Keratinocyte (primary cell): Measurements from ENCODE around the gene MIPOL1. TPM values are rescaled to one million over a fixed set of nuclear protein-coding genes. Genes with fewer than 3 reads are reported as not detected.

Experiments
- DNase-seq: peaks from one replicate; pipeline ENCODE4 v3.0.0-alpha.2; 2011; ENCODE audit warnings: low read depth, missing footprints, low spot score
- FAIRE-seq: peaks from 2 replicates; lab custom pipeline; 2011; peaks lifted over from hg19 to GRCh38; lab: Jason Lieb, UNC
- H2AFZ ChIP-seq: 2 replicates; pipeline ENCODE4 v1.6.0; 2012; ENCODE audit warnings: low read length, control low read depth, inconsistent platforms; ENCODE audit not compliant: control insufficient read depth
- H3K27ac ChIP-seq: 2 replicates; pipeline ENCODE4 v1.5.1; 2011; ENCODE audit warnings: low read length; ENCODE audit not compliant: control insufficient read depth, insufficient read depth
- H3K27me3 ChIP-seq: 3 replicates; pipeline ENCODE4 v1.6.0; 2011; ENCODE audit warnings: low read length; ENCODE audit not compliant: control insufficient read depth, insufficient read depth; ENCODE audit errors: extremely low read depth
- H3K36me3 ChIP-seq, 2 experiments: 2 replicates in 1 of 2; 3 replicates in 1 of 2; pipeline ENCODE4 v1.5.1; 2011; ENCODE audit warnings: low read length in 2 of 2, mild to moderate bottlenecking in 1 of 2; ENCODE audit not compliant: control insufficient read depth in 2 of 2, insufficient read depth in 2 of 2; ENCODE audit errors: extremely low read depth in 1 of 2
- H3K4me1 ChIP-seq: 3 replicates; pipeline ENCODE4 v1.5.1; 2011; ENCODE audit warnings: low read length; ENCODE audit not compliant: control insufficient read depth, insufficient read depth; ENCODE audit errors: extremely low read depth
- H3K4me2 ChIP-seq: 3 replicates; pipeline ENCODE4 v1.6.0; 2011; ENCODE audit warnings: low read depth, low read length; ENCODE audit not compliant: control insufficient read depth, insufficient read depth; ENCODE audit errors: extremely low read depth
- H3K4me3 ChIP-seq, 3 experiments: fragments of 200-600 bp in 1 of 3; sonication (generic) in 1 of 3; 2 replicates in 2 of 3; 3 replicates in 1 of 3; pipeline ENCODE4 v1.5.1; 2011 to 2016; ENCODE audit warnings: low read length in 3 of 3, mild to moderate bottlenecking in 3 of 3, control low read depth in 2 of 3, inconsistent platforms in 1 of 3, low read depth in 1 of 3, mixed read lengths in 1 of 3, mixed run types in 1 of 3, moderate library complexity in 1 of 3; ENCODE audit not compliant: control insufficient read depth in 2 of 3, insufficient read depth in 2 of 3; ENCODE audit errors: extremely low read depth in 1 of 3
- H3K79me2 ChIP-seq: 2 replicates; pipeline ENCODE4 v1.6.0; 2012; ENCODE audit warnings: low read length; ENCODE audit not compliant: control insufficient read depth, insufficient read depth
- H3K9ac ChIP-seq: 3 replicates; pipeline ENCODE4 v1.6.0; 2011; ENCODE audit warnings: low read length; ENCODE audit not compliant: control insufficient read depth, insufficient read depth; ENCODE audit errors: extremely low read depth
- H3K9me1 ChIP-seq: 3 replicates; pipeline ENCODE4 v1.6.0; 2011; ENCODE audit warnings: low read length; ENCODE audit not compliant: control insufficient read depth, insufficient read depth; ENCODE audit errors: extremely low read depth
- H3K9me3 ChIP-seq: 2 replicates; pipeline ENCODE4 v1.5.1; 2012; ENCODE audit warnings: low read depth, low read length; ENCODE audit not compliant: control insufficient read depth
- H4K20me1 ChIP-seq: 3 replicates; pipeline ENCODE4 v1.6.0; 2011; ENCODE audit warnings: low read length; ENCODE audit not compliant: control insufficient read depth, insufficient read depth; ENCODE audit errors: extremely low read depth
- CTCF ChIP-seq, 3 experiments: IDR thresholded peaks in 1 of 3; conservative IDR thresholded peaks in 1 of 3; optimal IDR thresholded peaks in 1 of 3; 2 replicates in 2 of 3; 3 replicates in 1 of 3; pipeline versions ENCODE3 to v1.5.1; 2011; ENCODE audit warnings: low read length in 3 of 3, mild to moderate bottlenecking in 3 of 3, moderate library complexity in 2 of 3, control low read depth in 1 of 3, inconsistent platforms in 1 of 3; ENCODE audit not compliant: insufficient read depth in 2 of 3; ENCODE audit errors: extremely low read depth in 1 of 3
- EZH2 ChIP-seq: IDR thresholded peaks from one replicate; pipeline ENCODE4 v1.6.1; 2012; ENCODE audit warnings: inconsistent platforms, mild to moderate bottlenecking, low read length, moderate library complexity
- dilution Hi-C: fragments of 300-500 bp; cut with MboI; formaldehyde crosslinking; loops from one replicate; pipeline ENCODE4 v1.7.0; 2020; ENCODE audit warnings: low sequenced_read_pairs; ENCODE audit not compliant: extremely low pct_ligation_motif_present
- polyA plus RNA-seq, 5 experiments: library from polyadenylated mRNA; depleted of rRNA in 3 of 5; stranded (reverse) in 3 of 5; stranded (forward) in 1 of 5; unstranded in 1 of 5; fragments of >200 nt; gene quantifications; 1 replicate in 1 of 5; 2 replicates in 3 of 5; 3 replicates in 1 of 5; pipeline versions ENCODE4 v1.2.1 to v1.2.3, GENCODE V29; 2011 to 2012; ENCODE audit warnings: missing spikeins in 2 of 5, low read depth in 1 of 5, low replicate concordance in 1 of 5

The MIPOL1 gene
- polyA plus RNA-seq, 1 donor (not counting 4 experiments of a cell fraction or from before 2014, with no cell fraction given): 10.9 TPM

GRCh38 chr14:37272569-37272968 lies 74.8 kb downstream of the MIPOL1 start:
- DNase-seq: no peak
- dilution Hi-C loops: no loop called here
- Histone ChIP-seq H3K9me3 (no peaks in the 10 kb centered on the region), H3K79me2 (no peaks in the 10 kb centered on the region), H3K4me3 (no peak overlapping the region), H3K4me1 (no peaks in the 10 kb centered on the region), H3K4me2 (no peak overlapping the region), H2AFZ (no peak overlapping the region), H3K9ac (no peak overlapping the region), H4K20me1 (no peaks in the 10 kb centered on the region), H3K9me1 (no peaks in the 10 kb centered on the region), H3K36me3 (no peaks in the 10 kb centered on the region), H3K27ac (no peak overlapping the region), H3K27me3 (no peaks in the 10 kb centered on the region)
- FAIRE-seq: no peak
- TF ChIP-seq EZH2 (no peak), CTCF (optimal IDR thresholded peaks at IDR 0.05 in 1 of 3, IDR thresholded peaks at IDR 0.05 in 1 of 3, conservative IDR thresholded peaks at IDR 0.05 in 1 of 3; ENCODE audit: extremely low read depth in 1 of 3, insufficient read depth in 2 of 3, low read length in 3 of 3) (no peak)

- Histone ChIP-seq H3K79me2 (no peaks in the 10 kb centered on the region), H3K27ac (no peak overlapping the region), H3K27me3 (no peaks in the 10 kb centered on the region), H4K20me1 (no peaks in the 10 kb centered on the region), H3K9me3 (no peaks in the 10 kb centered on the region), H3K9me1 (no peaks in the 10 kb centered on the region), H3K36me3 (no peaks in the 10 kb centered on the region), H3K4me2 (no peak overlapping the region), H3K4me1 (no peaks in the 10 kb centered on the region), H3K4me3 (no peak overlapping the region), H2AFZ (no peak overlapping the region), H3K9ac (no peak overlapping the region)
- TF ChIP-seq CTCF (optimal IDR thresholded peaks at IDR 0.05 in 1 of 3, IDR thresholded peaks at IDR 0.05 in 1 of 3, conservative IDR thresholded peaks at IDR 0.05 in 1 of 3; ENCODE audit: extremely low read depth in 1 of 3, insufficient read depth in 2 of 3, low read length in 3 of 3) (no peak), EZH2 (no peak)
- no peak for DNase-seq
- dilution Hi-C loops: no loop called here
- FAIRE-seq: no peak
These were observed 76.9 kb downstream of the MIPOL1 start for GRCh38 chr14:37274652-37275051.
